T-helper 2 cell (primary cell): ENCODE results near the gene EPHB2.

ENCODE experiments used
- DNase-seq, 5 experiments: peaks; one replicate each; pipeline versions ENCODE4 v3.0.0 to v3.0.0-alpha.2; 2012 to 2022

EPHB2 gene

DNA sequence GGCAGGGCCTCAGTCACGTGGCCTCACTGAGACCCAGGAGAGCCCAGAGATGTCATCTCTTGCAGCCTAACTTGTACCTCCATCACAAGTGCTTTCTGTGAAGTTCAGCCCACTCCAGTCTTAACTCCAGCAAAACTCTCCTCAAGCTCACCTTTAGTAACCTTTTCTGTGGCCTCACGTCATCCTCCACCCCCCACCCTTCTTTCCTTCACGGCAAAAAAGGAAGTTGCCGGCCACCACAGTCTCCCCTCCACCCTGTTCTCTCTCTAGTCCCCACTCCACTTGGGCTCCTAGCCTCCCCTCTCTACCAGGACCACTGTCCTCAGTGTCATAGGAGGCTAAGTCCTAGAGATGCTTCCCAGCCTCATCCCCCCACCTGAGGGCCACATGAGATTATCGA is 155.1 kb downstream of the EPHB2 start:
- no peak for DNase-seq

DNA sequence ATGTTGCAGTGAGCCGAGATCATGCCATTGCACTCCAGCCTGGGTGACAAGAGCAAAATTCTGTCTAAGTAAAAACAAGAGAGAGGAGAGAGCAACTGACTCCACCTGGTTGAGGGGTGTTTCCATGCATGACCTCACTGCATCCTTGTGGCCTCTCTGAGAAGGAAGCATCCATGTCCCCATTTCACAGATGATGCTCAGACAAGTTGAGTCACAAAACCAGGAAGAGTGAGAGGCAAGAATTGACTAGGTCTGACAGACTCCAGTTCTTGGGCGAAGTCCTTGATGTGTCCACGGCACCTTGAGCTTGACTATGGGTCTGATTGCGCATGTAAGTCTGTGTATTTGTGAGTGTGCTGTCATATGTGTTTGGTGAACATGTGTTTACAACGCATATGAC is 156.2 kb downstream of the EPHB2 start:
- DNase-seq, result no peak

DNA sequence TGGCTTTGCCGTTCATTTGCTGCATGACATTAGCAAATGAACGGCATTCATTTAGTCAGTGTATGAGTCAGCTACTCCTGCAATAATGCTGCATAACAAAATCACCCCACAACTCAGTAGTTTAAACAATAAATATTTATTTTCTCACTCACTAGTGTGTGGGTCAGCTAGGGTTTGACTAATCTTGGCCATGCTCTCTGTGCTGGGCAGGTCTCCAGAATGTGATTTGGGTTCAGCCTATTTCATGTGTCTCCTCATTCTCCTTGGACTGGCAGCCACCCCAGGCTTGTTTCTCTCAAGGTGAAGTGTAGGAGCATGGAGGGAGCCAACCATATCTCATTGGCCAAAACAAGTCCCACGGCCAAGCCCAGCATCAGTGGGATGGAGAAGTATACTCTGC is 157.7 kb downstream of the EPHB2 start:
- DNase-seq, result no peak

DNA sequence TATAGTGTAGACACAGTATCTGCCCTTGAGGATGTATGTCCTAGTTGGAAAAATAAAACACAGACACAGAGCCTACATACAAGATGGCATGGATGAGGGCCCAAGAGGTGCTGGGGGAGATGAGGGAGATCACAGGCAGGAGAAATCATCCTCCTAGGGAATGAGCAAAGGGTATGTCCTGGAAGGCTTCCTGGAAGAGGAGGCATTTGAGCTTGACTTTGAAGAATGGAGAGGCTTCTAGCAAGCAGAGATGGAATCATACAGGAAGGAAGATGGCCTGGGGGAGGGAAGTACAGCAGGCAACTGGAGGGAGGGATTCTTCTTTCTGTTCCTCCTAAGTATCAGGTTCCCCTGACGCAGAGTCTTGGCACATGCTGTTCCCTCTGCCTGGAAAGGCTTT is 158.7 kb downstream of the EPHB2 start:
- no peak for DNase-seq

DNA sequence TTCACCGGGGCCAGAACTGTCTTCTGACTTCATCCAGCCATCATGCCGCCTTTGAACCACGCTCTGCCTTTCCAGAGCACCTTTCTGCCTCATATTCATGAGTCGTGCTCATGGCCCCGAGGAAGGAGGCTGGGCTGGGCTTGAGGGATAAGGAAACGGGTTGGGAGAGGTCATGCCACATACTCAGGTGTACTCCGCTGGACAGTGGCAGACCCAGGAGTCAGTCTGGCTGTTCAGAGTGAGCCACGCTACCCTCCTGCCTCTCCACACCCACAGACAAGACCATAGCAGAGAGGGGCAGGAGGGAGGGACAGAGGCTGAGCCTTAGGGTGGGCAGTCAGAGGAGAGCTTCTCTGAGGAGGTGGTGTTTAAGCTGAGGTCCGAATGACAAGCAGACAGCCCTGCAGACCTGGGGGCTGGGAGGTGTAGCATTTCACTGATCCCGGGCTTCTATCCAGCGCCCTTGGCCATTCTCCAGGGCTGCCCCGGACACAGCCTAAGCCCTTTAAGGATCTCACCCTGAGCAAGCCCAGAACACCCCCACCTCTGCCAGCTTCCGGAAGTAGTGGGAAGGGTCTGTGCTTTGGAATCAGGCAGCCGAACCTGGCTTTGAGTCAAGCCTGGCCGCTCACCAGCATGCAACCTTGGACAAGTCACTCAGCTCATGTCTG is 159.7 kb downstream of the EPHB2 start:
- DNase-seq, result no peak

DNA sequence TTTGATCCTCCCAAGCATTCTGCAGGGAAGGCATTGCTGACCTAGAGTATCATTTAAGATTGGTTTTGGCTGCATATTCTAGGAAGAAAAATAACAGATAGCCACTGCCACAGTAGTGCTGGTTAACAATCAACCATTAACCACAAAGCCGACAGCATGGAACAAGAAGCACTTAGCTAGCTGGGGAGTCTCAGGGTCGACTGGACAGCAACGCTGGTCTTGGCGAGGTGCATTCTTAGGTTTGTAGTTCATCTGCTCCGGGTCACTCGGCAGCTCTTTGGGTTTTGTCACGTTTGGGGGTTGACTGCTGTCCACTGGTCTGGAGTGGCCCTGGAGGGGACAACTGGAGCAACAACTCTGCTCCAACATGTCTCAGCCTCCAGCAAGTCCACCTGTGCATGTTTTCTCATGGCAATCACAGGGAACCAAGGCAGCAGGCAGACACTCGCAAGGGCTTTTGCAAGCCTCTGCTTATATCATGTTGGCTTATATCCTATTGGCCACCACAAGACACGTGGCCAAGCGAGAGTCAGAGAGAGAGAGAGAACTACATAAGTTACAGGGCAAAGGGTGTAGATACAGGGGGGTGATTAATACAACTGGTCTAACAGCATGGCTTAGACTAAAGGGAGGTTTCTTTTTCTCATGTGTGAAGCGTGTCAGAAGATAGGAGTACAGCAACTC is 162.5 kb downstream of the EPHB2 start:
- no peak for DNase-seq

DNA sequence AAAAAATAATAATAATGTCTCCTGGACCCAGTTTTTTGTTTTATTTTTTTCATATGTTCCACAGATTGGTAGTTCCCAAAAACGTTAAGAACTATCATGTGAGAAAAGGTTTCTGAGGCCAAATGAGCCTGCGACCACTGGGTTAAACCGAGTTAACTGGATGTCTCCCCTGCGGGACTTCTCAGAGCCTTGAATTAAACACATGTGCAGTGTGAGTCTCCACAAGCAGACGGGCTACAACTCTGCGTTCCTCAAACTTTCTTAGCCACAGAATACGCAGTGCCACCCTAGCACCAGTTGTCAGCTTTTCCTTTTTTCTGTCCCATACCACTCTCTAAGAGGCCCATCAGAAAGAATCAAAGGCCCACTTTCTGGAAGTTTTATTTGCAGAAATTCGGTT is 164.1 kb downstream of the EPHB2 start:
- DNase-seq, result no peak

DNA sequence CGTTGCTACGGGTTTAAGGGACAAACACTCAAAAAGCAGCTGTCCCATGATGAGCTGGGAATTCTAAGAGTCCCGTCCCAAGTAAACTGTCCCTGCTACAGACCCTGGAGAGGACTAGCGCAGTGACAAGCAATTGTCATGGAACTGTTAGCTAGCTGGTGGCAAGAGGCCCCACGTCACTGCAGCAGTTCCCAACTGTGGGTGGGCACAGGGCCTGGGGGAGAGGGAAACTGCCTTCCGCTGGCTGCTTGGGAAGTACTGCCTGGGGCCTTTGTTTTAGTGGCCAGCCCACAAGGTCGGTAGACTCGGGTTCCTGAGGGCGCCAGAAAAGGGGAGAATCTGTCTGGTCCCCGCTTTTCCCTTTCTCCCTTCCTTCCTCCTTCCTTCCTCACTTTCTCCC is 164.6 kb downstream of the EPHB2 start:
- DNase-seq, result no peak

DNA sequence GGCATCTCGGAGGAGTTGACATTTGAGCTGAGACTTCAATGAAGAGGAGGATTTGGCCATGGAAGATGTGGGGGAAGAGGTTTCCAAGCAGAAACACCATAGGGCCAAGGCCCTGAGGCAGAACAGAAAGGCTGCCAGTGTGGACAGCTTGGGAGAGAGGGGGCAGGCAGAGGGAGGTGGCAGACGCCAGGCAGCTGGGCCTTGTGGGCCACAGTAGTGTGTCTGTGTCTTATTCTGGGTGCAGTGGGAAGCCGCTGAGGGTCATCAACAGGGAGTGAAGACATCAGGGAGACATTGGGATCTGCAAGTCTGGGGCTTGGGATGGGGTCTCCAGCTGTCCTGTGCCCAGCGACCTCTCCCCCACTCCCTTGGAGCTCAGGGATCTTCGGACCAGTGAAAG is 165.2 kb downstream of the EPHB2 start:
- DNase-seq, result no peak

DNA sequence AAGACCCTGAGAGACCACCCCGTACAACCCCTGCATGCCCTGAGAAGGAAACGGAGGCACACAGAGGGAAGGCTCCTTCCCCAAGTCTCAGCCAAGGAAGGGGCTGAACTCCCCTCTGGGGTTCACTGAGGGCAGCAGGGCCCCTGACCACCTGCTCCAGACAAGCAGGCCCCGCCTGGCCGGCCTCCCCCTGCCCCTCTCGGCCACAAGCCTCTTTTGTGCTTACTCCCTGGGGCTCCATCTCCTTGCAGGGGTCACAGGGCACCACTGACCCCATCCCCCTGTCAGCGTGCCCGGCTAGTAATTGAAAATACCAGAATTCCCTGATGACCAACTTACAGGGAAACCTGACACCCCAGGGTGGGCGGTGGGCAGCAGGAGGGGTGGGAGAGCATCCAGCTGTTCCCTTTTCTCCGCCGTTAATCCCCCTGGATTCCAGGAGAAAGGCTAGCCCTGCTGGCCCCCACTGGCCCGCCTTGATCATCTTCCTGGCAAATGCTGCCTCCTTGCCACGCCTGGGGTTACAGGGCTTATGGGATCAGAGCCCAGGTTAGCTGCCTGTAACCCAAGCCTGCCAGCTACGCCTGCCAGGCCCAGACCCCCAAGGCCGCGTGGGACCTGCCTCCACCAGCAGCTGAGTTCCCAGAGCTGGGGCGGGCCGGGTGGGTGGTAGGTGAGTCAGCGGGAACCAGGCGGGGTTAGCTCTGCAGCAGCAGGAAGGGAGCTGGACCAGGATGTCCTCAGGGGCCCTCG is 165.9 kb downstream of the EPHB2 start:
- no peak for DNase-seq

DNA sequence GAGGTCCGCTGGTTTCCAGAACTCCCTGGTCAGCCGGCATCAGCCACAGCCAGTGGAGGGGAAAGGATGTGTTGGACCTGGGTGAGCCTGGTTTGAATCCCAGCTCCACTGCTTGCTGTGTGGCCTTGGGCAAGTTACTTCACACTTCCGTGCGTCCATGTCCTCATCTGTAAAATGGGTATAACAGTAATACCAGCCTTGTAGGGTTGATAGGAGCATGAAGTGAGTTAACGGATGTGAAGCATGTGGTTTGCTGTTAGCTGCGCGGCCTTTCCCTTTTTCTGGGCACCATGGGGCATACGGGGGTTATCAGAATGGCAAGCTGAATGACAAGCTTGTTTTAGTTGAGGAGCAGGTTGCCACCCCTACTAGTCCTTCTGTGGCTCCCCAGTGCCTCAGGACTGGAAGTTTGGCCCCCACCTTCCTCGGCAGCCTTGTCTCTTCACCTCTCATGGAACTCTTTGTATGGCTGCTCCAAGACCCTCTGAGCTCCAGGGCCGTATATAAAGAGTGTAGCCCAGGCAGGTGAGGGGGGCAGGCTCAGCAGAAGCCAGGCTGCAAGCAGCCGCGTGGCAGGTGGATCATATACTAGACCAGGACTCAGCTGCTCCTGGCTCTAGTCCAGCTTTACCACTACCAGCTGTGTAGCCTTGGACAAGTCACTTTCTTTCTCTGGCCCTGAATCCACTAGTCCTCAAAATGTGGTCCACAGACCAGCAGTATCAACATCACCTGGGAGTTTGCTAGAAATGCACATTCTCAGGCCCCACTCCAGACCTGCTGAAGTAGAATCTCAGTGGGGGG is 166.7 kb downstream of the EPHB2 start:
- no peak for DNase-seq

DNA sequence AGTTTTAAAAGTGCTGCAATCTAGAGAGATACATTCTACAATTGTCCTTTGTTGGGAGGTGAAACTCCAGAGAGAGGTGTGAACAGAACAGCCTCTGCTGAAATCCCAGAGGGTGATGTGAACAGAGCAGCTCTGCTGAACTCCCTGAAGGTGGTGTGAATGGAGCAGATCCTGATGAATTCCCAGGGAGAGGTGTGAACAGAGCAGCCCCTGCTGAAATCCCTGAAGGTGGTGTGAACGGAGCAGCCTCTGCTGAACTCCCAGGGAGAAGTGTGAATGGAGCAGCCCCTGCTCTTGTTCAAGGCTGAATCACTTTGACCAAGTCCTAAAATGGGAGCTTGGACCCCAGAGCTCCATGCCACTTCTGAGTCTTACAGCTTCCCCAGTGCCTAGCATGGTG is 167.3 kb downstream of the EPHB2 start:
- no peak for DNase-seq

DNA sequence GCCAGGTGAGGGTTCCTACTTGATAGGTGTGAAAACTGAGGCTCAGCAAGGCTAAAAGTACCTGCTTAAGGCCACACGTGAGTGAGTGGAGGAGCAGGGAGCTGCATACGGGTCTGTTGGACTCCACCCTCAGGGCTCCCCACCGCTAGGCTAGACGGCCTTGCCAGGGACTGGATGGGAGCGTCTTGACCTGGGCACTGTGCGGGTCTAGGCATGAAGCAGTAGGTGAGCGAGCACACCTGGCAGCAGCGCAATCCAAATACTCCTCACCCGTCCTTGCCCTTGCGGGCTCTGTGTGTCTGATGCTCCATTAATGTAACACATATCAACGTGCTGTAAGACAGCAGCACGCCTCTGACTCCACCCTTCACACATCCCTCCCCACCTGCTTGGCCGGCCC is 168.0 kb downstream of the EPHB2 start:
- no peak for DNase-seq

DNA sequence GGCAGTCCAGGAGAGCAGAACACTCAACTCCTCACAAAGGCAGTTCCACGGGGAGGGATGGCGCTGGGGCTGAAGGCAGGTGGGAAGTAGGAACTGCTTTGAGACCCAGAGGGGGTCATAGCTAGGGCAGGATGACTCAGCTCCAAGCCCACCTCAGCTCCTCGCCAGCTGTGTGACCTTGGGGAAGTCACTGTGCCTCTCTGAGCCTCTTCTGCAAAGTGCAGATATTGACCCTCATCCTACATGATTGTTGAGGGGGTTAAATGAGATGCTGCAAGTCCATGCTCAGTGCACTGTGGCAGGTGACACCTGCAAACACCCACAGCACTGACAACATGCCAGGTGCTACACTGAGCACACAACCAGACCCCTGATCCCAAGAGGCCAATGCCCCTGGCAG is 168.8 kb downstream of the EPHB2 start:
- no peak for DNase-seq

DNA sequence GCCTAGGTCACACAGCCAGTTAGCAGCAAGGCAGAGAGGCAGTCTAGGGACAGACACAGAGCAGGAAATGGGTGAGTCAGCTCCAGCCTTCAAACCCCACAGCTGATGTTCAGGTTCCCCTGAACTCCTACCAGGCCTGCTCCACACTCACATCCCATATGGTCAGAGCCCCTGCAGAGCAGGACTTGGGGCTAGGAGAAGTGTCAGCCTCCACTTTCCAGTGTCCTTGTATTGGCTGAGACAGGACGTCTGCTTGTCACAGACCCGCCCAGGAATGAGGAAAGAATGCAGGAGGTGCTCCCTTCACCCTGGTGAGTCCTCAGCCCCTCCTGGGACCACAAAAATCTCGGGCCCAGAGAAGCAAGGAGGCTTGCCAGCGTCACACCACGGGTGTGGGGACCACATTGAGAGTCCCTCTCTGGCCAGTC is 169.5 kb downstream of the EPHB2 start:
- DNase-seq, result no peak

DNA sequence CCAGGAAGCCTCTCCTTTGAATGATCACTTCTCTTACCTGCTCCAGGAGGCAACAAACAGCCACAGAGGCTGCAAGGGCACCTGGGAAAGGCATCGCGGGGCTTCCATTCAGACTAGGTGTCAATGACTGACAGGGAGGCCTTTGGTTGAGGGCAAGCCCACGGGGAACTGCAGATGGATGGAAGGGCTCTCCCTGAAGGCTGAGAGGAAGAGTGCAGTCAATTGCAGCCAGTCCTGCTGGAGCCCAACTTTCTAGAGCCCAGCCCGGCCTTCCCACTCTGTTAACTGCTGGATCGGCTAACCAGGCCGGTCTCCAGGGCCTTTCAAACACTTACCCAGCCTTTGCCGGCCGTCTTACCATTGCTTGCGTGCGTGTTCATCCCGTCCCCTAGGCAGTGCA is 172.8 kb downstream of the EPHB2 start:
- DNase-seq, result no peak

DNA sequence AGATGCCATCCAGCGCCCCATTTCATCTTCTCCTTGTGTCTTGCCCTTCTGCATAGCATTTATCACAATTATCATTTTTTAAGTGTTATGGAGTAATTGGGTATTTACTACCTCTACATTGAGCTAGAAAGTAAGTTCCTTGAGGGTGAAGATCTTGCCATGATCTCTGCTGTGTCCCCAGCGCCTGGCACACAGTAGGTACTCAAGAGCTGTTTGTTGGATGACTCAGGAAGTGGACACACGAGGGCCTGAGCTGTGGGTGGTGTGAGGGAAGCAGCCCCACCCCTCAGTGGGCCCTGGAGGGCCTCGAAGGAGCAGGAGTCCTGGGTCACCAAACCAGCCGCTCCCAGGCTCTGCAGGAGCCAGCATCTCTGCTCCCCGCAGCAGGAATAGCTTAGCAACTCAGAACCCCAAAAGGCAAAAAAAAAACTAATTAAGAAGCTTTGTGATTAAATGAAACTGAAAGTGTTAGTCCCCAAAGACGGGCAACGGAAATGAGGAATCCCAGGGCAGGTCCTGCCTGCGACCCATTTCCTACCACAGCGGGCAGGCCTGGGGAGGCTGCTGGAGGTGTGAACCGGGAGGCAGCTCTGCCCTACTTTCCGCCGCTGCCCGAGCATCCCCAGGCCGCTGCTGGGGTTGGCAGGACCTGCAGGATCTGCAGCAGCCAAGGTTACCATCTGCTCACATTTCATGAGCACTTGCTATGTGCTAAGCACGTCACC is 174.3 kb downstream of the EPHB2 start:
- DNase-seq, result peak in 2 of 5 experiments; percentile 2 to 13

DNA sequence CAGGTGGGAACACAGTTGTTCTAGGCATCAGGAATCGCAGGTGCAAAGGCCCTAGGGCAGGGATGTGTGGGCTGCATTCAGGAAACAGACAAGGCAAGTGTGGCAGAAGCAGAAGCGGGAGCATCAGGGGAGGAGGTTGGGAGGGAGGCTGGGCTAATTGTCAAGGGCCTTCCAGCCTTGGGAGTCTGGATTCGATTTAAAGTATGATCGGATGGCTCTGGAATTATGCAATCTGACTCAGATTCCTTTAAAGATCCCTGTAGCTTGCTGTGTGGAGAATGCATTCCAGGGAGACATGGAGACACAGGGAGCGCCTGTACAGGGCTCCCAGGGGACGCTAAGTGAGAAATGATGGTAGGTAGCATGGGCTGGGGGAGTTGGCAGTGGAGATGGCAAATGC is 175.6 kb downstream of the EPHB2 start:
- no peak for DNase-seq

DNA sequence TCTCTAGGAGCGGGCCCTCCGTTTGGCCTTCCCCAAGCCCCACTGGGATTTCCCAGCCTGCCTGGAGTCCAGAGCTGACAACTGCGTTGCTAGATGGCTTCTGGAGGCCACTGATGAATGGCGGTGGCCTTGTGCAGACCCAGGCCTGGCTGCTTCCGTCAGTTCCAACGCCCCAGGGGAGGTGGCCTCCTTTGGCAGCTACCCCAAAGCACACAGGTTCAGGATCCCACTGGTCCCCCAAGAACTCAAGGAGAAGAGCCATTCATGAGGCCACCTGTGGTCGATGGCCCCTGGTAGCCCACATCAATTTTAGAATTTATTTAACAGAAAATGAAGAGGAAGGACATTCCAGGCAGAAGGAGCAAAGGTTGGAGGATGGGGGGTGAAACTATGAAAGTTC is 176.9 kb downstream of the EPHB2 start:
- no peak for DNase-seq

DNA sequence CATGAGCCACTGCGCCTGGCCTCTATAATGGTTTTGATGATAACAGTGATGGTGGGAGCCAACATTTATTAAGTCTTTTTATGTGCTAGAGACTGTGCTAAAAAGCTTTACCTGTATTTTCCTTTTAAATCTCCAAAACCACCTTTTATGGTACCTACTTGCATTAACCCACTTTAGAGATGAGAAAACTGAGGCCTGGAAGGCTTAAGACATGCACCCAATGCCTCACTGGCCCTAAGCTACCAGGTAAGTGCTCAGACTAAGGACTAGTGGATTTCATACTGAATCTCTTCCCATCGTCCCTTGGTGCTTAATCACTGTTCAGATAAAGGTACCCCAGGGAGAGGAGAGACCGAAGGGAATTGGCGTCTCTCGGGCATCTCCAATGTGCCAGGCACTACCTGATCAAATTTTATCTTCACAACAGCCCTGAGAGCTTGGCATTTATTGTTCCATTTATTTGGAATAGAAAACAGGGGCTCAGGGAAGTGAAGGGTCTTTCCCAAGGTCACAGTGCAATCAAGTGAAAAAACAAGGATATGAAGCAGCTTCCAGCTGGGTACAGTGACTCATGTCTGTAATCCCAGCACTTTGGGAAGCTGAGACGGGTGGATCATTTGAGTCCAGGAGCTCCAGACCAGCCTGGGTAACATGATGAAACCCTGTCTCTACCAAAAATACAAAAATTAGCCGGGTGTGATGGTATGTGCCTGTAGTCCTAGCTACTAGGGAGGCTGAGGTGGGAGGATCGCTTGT is 177.9 kb downstream of the EPHB2 start:
- DNase-seq, result no peak

DNA sequence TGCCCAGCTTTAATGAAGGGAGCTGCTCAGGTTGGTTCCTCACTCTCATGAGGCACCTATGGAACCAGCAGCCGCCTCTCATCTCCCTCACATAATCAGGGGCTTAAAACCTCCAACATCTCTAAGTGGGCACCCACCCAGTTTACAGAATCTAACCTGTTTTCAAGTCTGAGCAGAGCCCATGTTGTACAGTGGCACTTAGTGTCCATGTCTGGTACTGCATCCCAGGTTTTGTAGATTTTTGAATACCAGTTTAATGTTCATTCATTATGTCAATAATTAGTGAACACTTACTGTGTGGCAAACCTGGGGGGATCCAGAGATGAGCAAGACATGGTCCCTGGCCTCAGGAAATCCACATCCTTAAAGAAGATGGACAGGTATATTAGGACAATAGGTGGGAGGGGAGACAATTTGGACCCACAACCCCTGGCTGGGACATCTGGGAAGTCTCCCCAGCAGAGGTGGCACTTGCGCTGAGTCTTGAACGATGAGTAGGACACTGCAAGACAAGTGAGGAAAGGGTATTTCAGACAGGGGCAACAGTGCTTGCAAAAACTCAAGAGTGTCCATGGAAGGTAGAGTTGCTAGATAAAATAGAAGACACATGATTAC is 178.7 kb downstream of the EPHB2 start:
- DNase-seq, result peak in 1 of 5 experiments; percentile 10
